ENCODE results near the gene OMP.

DNA sequence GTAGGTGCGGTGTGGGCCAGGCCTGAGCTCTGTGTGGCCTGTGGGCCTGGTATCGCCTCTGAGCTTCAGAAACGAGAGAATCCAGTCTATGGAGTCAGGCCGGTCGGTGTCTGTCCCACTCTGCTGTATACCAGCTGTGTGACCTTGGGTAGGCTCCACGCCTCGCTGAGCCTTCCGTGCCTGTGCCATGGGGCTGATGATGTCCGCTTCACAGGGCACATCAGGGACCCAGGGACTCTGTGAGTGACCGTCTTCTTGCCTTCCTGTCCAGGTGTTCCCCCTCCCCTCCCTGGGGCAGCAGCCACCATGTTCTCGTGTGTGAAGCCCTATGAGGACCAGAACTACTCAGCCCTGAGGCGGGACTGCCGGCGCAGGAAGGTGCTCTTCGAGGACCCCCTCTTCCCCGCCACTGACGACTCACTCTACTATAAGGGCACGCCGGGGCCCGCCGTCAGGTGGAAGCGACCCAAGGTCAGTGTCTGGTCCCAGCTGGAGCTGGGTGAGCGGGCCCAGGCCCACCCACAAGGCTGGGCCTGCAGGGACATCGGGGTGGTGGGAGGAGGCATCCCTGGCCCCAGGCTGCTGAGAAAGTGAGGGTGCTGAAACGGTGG, 18.0 kb upstream of the OMP start:
- TF ChIP-seq, protein P1, sequence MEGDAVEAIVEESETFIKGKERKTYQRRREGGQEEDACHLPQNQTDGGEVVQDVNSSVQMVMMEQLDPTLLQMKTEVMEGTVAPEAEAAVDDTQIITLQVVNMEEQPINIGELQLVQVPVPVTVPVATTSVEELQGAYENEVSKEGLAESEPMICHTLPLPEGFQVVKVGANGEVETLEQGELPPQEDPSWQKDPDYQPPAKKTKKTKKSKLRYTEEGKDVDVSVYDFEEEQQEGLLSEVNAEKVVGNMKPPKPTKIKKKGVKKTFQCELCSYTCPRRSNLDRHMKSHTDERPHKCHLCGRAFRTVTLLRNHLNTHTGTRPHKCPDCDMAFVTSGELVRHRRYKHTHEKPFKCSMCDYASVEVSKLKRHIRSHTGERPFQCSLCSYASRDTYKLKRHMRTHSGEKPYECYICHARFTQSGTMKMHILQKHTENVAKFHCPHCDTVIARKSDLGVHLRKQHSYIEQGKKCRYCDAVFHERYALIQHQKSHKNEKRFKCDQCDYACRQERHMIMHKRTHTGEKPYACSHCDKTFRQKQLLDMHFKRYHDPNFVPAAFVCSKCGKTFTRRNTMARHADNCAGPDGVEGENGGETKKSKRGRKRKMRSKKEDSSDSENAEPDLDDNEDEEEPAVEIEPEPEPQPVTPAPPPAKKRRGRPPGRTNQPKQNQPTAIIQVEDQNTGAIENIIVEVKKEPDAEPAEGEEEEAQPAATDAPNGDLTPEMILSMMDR (IDR thresholded peaks at IDR 0.05), result no peak
- TF ChIP-seq POLR2AphosphoS5 (IDR thresholded peaks at IDR 0.05), result no peak
